ENCODE results near the gene TXNRD2. TPM values are rescaled to one million over a fixed set of nuclear protein-coding genes. Genes with fewer than 3 reads are reported as not detected.

TXNRD2 gene
- total RNA-seq, 4 donors from 2014 or later, result 12.1 to 28.9 (median 21.6) TPM

DNA sequence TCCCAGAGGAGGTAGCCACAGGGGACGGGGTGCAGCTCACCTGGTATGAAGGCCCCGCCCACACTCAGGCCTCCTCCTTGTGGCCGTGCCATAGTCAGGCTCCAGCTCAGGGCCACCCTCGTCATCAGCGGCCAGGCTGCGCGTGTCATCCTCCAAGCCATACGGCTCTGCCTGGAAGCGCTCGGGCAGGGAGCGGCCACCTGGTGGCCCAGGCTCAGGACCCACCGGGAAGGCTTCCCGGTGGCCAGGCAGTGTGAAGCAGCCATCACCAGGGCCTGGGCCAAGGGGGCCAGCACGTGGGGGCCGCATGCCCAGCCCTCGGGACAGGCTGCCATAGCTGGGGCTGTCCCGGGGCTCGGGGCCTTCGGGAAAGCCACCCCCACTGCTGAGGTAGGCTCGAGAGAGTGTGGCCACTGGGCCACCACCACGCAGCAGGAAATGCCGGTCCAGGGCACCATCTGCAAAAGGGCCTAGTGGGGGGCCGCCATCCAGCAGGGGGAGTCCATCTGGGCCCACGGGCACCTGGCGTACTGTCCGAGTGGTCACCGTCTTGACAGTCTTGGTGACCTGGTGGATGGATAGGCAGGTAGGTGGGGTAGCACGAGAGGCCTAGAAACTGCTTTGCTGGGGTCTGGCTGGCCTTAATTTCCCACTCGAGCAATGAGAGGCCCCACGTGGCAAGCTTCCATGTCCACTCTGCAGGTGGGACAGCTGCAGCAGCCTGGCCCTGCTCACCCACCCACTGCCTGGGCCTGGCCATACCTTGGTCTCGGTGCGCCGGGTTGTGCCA lies 39.7 kb upstream of the TXNRD2 start:
- Histone ChIP-seq H3K4me3 (no peak overlapping the region), H3K9me3 (no peaks in the 10 kb centered on the region), H3K36me3 (no peaks in the 10 kb centered on the region), H3K4me1 (peaks cover 7 to 11% (median 9%) of the 10 kb centered on the region in 4 donors), H3K27ac (no peak overlapping the region), H3K27me3 (no peaks in the 10 kb centered on the region)
- 91% methylated on average over 27 of the region's 33 CpGs; no CpG with 5 or more reads in 1 of the 2 donors for WGBS, 2 donors (ENCODE audit: low coverage in 1 of 2)
- TF ChIP-seq CTCF (IDR thresholded peaks at IDR 0.05), result no peak
- TF ChIP-seq POLR2A (IDR thresholded peaks at IDR 0.05), result no peak
- no peak for TF ChIP-seq EP300 (IDR thresholded peaks at IDR 0.05; ENCODE audit: low read depth)
- TF ChIP-seq POLR2AphosphoS5 (IDR thresholded peaks at IDR 0.05), result no peak
- in situ Hi-C loops (cut with MboI; ENCODE audit: low pct_ligation_motif_present in 1 of 4, low pct_unique_long_range_greater_than_20kb in 1 of 4, low sequenced_read_pairs in 3 of 4) (no loop called here), intact Hi-C loops (cut with DNase I; ENCODE audit: low total_unique reads) (no loop called here)
- no peak for DNase-seq

GRCh38 chr22:19980766-19981165 lies 39.1 kb upstream of the TXNRD2 start:
- Histone ChIP-seq H3K36me3 (no peaks in the 10 kb centered on the region), H3K9me3 (no peaks in the 10 kb centered on the region), H3K4me3 (no peak overlapping the region), H3K27ac (no peak overlapping the region), H3K4me1 (peaks cover under 1 to 5% (median 3%) of the 10 kb centered on the region in 4 donors), H3K27me3 (no peaks in the 10 kb centered on the region)
- in situ Hi-C loops (cut with MboI; ENCODE audit: low pct_ligation_motif_present in 1 of 4, low pct_unique_long_range_greater_than_20kb in 1 of 4, low sequenced_read_pairs in 3 of 4), result no loop called here
- intact Hi-C loops (cut with DNase I; ENCODE audit: low total_unique reads), result no loop called here
- WGBS, 2 donors (ENCODE audit: low coverage in 1 of 2), result 94% methylated on average over 7 of the region's 7 CpGs; no CpG with 5 or more reads in 1 of the 2 donors
- no peak for DNase-seq
- no peak for TF ChIP-seq POLR2A (IDR thresholded peaks at IDR 0.05)
- no peak for TF ChIP-seq POLR2AphosphoS5 (IDR thresholded peaks at IDR 0.05)
- TF ChIP-seq EP300 (IDR thresholded peaks at IDR 0.05; ENCODE audit: low read depth), result no peak
- TF ChIP-seq CTCF (IDR thresholded peaks at IDR 0.05), result no peak

GRCh38 chr22:19979712-19980493 lies 38.3 kb upstream of the TXNRD2 start:
- no peaks in the 10 kb centered on the region for H3K27me3 ChIP-seq
- TF ChIP-seq POLR2AphosphoS5 (IDR thresholded peaks at IDR 0.05) (no peak), POLR2A (IDR thresholded peaks at IDR 0.05) (no peak), EP300 (IDR thresholded peaks at IDR 0.05; ENCODE audit: low read depth) (no peak), CTCF (IDR thresholded peaks at IDR 0.05) (no peak)
- in situ Hi-C loops (cut with MboI; ENCODE audit: low pct_ligation_motif_present in 1 of 4, low pct_unique_long_range_greater_than_20kb in 1 of 4, low sequenced_read_pairs in 3 of 4), result no loop called here
- H3K4me1 ChIP-seq, result peaks cover 0 to 4% (median 1%) of the 10 kb centered on the region in 4 donors
- intact Hi-C loops (cut with DNase I; ENCODE audit: low total_unique reads), result loop anchor here (10.0 kb wide), 1 partner anchor 145 kb away; no protein-coding TSS in a partner anchor
- no peak for DNase-seq
- H3K27ac ChIP-seq, result no peak overlapping the region
- 94% methylated on average over 48 of the region's 52 CpGs; no CpG with 5 or more reads in 1 of the 2 donors for WGBS, 2 donors (ENCODE audit: low coverage in 1 of 2)
- H3K9me3 ChIP-seq, result no peaks in the 10 kb centered on the region
- no peaks in the 10 kb centered on the region for H3K36me3 ChIP-seq
- H3K4me3 ChIP-seq, result no peak overlapping the region

DNA sequence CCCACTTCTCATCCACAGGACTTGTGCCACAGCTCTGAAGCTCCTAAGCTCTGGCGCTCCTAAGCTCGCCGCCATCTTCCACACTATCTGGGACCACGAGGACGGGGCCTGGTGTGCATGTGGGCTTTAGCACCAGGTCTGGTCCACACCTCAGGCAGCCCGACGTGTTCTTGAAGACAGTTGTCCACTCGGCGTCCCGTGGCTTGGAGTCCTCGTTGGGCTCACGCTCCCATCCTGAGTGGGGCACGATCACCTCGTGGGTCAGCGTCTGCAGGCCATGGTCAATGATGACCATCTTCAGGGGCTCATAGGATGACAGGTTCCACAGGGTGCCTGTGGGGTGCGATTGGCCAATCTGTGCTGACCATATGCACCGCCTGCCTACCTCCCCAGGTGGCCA lies 37.1 kb upstream of the TXNRD2 start:
- no peak for DNase-seq
- Histone ChIP-seq H3K9me3 (no peaks in the 10 kb centered on the region), H3K4me3 (no peak overlapping the region), H3K4me1 (no peaks in the 10 kb centered on the region), H3K27me3 (no peaks in the 10 kb centered on the region), H3K36me3 (no peaks in the 10 kb centered on the region), H3K27ac (no peak overlapping the region)
- in situ Hi-C loops (cut with MboI; ENCODE audit: low pct_ligation_motif_present in 1 of 4, low pct_unique_long_range_greater_than_20kb in 1 of 4, low sequenced_read_pairs in 3 of 4) (no loop called here), intact Hi-C loops (cut with DNase I; ENCODE audit: low total_unique reads) (loop anchor here (10.0 kb wide), 1 partner anchor 146 kb away; no protein-coding TSS in a partner anchor)
- 96% methylated on average over 13 of the region's 17 CpGs; no CpG with 5 or more reads in 1 of the 2 donors for WGBS, 2 donors (ENCODE audit: low coverage in 1 of 2)
- no peak for TF ChIP-seq EP300 (IDR thresholded peaks at IDR 0.05; ENCODE audit: low read depth)
- no peak for TF ChIP-seq POLR2AphosphoS5 (IDR thresholded peaks at IDR 0.05)
- TF ChIP-seq CTCF (IDR thresholded peaks at IDR 0.05), result no peak
- no peak for TF ChIP-seq POLR2A (IDR thresholded peaks at IDR 0.05)
